T-helper 17 cell (primary cell): ENCODE results near the gene POGK. TPM values are rescaled to one million over a fixed set of nuclear protein-coding genes. Genes with fewer than 3 reads are reported as not detected.
"Not testable (repeated sequence)": the region's sequence is repeated elsewhere in the genome, so short reads cannot be mapped to it uniquely, and the experiment has no call there.

Experiments used
- ATAC-seq: fragments of 150-1000 bp; cut with Tn5 transposase; 2 replicates; pipeline ENCODE4 v1.10.0; 2021; ENCODE audit warnings: mild to moderate bottlenecking, moderate library complexity
- DNase-seq, 3 donors: peaks; one replicate each; pipeline versions ENCODE4 v3.0.0 to v3.0.0-alpha.2; 2020 to 2021
- H3K9me3 ChIP-seq: one replicate; pipeline ENCODE4 v1.7.0; 2013; ENCODE audit warnings: low read length, mild to moderate bottlenecking; ENCODE audit not compliant: control insufficient read depth, poor library complexity, severe bottlenecking
- H3K27ac Mint-ChIP-seq: one replicate; pipeline ENCODE4 v1.8.0; 2022; ENCODE audit warnings: mild to moderate bottlenecking, moderate library complexity, mixed read lengths
- H3K27me3 Mint-ChIP-seq: one replicate; pipeline ENCODE4 v1.8.0; 2022; ENCODE audit warnings: mixed read lengths
- H3K36me3 Mint-ChIP-seq: one replicate; pipeline ENCODE4 v1.8.0; 2022; ENCODE audit warnings: low read depth, mixed read lengths
- H3K4me1 Mint-ChIP-seq: one replicate; pipeline ENCODE4 v1.8.0; 2022; ENCODE audit warnings: mild to moderate bottlenecking, mixed read lengths
- H3K4me3 Mint-ChIP-seq: one replicate; pipeline ENCODE4 v1.8.0; 2022; ENCODE audit warnings: mild to moderate bottlenecking, moderate library complexity, mixed read lengths
- total RNA-seq, 4 donors: library from RNA in 2 of 4; stranded (reverse) in 2 of 4; gene quantifications; one replicate each; pipeline ENCODE4 v1.2.3 and lab custom pipeline; 2022 to 2026

Gene POGK
- total RNA-seq, 2 donors from 2014 or later = 24.7 to 27.7 TPM

DNA sequence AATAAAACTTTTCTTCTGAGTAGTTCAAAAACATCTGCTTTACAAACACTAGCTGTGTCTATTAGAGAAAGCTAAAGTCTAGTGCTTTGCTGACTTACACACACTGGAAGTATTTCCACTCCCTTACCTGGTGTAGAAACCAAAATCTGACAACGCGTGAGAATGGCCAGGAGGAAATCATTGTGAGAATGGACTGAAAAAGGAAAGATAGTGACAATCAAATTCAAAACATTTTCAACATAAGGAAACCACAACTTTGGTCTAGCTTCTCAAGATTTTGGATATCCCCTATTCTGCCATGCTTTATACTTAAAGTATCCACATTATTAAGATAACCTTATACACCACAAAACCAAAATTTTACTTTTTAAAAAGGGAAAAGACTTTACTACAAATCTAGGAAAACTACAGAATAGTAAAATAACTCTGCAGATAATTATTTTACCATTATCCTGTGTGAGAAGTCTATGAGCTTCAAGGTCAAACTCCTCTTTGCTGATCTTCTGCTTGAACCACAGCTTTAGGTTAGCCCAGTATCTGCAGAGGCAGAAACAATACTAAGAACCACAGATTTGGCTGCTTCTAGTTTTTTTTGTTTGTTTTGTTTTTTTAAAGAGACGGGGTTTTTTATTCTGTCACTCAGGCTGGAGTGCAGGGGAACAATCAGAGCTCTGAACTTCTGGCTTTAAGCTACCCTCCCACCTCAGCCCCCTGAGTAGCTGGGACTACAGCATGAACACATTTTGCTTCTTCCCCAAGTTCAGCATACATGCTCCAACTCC lies 30.2 kb downstream of the POGK start:
- H3K4me1 Mint-ChIP-seq = peaks cover 26% of the 10 kb centered on the region
- no peak for ATAC-seq

DNA sequence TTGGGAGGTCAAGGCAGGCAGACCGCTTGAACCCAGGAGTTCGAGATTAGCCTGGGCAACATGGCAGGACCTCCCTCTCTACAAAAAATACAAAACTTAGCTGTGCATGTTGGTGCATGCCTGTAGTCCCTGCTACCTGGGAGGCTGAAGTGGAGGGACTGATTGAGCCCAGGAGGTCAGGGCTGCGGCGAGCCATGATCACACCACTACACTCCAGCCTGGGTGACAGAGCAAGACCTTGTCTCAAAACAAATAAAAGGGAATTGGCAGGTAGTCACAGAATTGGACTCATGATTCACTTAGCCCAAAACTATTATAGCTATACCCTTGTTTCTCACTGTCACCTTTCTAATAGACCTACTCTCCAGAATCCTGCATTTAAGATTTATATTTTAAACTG lies 31.3 kb downstream of the POGK start:
- H3K9me3 ChIP-seq = no peaks in the 10 kb centered on the region
- H3K27me3 Mint-ChIP-seq = no peaks in the 10 kb centered on the region
- DNase-seq (no peak), ATAC-seq (no peak)
- peaks cover 35% of the 10 kb centered on the region for H3K4me1 Mint-ChIP-seq
- peaks cover 2% of the 10 kb centered on the region for H3K36me3 Mint-ChIP-seq
- H3K4me3 Mint-ChIP-seq = no peak overlapping the region
- H3K27ac Mint-ChIP-seq = no peak overlapping the region

More for the DNA sequence above, 30.2 kb downstream of the POGK start:
- H3K36me3 Mint-ChIP-seq = peaks cover 2% of the 10 kb centered on the region
- DNase-seq = no peak
- H3K9me3 ChIP-seq = no peaks in the 10 kb centered on the region
- no peak overlapping the region for H3K4me3 Mint-ChIP-seq
- H3K27me3 Mint-ChIP-seq = no peaks in the 10 kb centered on the region
- H3K27ac Mint-ChIP-seq = peak overlapping the region; percentile 14

DNA sequence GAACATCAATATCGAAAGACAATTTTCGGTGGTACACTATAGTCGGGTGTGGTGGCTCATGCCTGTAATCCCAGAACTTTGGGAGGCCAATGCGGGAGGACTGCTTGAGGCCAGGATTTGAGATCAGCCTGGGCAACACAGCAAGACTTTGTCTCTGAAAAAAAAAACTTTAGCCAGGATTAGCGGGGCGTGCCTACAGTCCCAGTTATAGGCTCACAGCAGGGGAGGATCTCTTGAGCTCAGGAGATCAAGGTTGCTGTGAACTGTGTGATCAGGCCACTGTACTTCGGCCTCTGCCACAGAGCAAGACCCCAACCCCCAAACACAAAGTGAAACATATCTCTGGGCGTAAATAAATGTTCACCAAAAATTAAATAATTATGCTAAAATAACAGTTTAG lies 35.2 kb downstream of the POGK start:
- DNase-seq (no peak), ATAC-seq (no peak)
- H3K9me3 ChIP-seq = no peaks in the 10 kb centered on the region
- peak overlapping the region; percentile 95 for H3K4me3 Mint-ChIP-seq
- no peaks in the 10 kb centered on the region for H3K36me3 Mint-ChIP-seq
- no peaks in the 10 kb centered on the region for H3K27me3 Mint-ChIP-seq
- H3K27ac Mint-ChIP-seq = no peak overlapping the region
- peaks cover 44% of the 10 kb centered on the region for H3K4me1 Mint-ChIP-seq

DNA sequence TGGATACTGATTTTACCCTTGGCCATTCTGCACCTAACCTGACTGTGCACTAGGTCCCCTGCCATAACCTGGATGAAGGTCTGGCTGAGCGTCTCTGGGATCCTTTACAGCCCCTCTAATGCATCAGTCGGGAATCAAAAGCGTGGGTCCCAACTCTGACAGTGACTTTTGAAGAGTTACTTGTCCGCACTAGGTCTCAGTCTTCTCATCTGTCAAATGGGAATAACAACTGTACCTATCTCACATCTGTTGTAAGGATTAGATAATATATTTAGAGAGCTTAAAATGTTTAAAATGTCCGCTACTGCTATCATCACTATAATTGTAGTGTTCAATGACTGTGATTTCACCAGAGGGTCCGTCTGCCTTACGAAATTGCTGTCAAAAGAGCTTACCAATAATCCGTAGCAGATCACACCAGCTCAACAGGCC lies 36.0 kb downstream of the POGK start:
- peak overlapping the region; percentile 96 for H3K27ac Mint-ChIP-seq
- H3K4me1 Mint-ChIP-seq = peaks cover 40% of the 10 kb centered on the region
- peak overlapping the region; percentile 95 for H3K4me3 Mint-ChIP-seq
- H3K36me3 Mint-ChIP-seq = no peaks in the 10 kb centered on the region
- DNase-seq (no peak), ATAC-seq (no peak)
- H3K27me3 Mint-ChIP-seq = no peaks in the 10 kb centered on the region
- H3K9me3 ChIP-seq = no peaks in the 10 kb centered on the region

DNA sequence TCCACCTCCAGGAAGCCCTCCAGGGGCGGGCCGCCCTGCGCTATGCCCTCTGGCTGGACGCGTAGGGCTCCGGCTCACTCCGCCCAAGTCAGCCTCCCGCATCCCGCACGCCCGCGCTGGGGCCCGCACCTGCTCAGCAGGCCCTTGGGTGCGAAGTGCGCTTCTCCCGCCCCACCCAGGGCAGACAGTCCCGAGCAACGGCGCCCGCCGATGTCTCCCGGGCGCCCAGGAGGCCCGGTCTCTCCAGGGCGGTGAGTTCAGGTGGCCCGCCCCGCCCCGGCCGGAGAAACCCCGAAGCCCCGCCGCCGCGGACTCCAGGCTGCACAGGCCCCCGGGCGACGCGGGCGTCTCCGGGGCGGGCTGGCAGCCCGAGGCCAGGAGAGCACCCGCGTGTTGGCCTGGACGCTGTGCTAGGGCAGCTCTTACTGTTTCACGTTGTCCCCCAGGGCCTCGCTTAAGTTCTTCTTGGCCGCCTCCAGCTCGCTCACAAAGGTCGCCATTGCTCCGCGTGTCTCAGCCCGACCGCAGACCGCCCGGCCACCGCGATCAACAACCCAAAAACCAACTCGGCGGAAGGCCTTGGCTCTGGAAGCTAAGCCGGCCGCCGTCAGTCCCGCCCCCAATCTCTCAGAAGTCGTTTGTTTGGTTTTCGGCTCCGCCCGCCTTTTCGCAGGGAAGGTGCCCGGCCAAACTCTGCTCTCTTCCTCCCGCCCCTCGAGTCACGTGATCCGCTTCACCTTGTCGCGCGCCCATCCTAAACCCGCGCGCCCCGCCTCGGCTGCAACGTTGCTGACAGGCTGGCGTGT lies 36.7 kb downstream of the POGK start, which contains the start of gene TADA1:
Gene TADA1 (minus strand): TSS at position 531 of the 806 bp plus-strand sequence. CDS start 31 bp downstream, at position 500.
- DNase-seq = peak; percentile 93 to 95 (median 94)
- peak within 1 kb of the TSS; percentile 96 for H3K27ac Mint-ChIP-seq
- peak within 1 kb of the TSS; percentile 95 for H3K4me3 Mint-ChIP-seq
- ATAC-seq = peak; percentile 89
- peaks cover 40% of the 10 kb centered on the region for H3K4me1 Mint-ChIP-seq
- no peaks in the 10 kb centered on the region for H3K27me3 Mint-ChIP-seq
- H3K9me3 ChIP-seq = no peaks in the 10 kb centered on the region
- H3K36me3 Mint-ChIP-seq = no peaks in the 10 kb centered on the region

DNA sequence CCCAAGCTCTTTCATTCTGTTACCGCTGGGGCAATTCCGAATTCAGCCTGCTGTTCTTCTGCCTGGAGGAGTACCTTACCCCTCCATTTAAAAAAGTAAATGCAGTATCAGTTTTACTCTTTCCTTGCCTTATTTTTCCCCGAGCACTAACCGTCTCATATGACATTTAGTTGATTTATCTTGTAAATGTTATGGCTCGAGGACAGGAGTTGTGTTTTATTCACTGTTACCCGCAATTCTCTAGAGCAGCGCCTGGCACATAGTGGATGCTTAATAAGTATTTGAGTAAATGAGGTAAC lies 37.2 kb downstream of the POGK start:
- Mint-ChIP-seq H3K27me3 (no peaks in the 10 kb centered on the region), H3K27ac (peak overlapping the region; percentile 96), H3K4me3 (peak overlapping the region; percentile 95), H3K4me1 (peaks cover 37% of the 10 kb centered on the region), H3K36me3 (no peaks in the 10 kb centered on the region)
- ATAC-seq (peak; percentile 0), DNase-seq (no peak)
- H3K9me3 ChIP-seq = no peaks in the 10 kb centered on the region

DNA sequence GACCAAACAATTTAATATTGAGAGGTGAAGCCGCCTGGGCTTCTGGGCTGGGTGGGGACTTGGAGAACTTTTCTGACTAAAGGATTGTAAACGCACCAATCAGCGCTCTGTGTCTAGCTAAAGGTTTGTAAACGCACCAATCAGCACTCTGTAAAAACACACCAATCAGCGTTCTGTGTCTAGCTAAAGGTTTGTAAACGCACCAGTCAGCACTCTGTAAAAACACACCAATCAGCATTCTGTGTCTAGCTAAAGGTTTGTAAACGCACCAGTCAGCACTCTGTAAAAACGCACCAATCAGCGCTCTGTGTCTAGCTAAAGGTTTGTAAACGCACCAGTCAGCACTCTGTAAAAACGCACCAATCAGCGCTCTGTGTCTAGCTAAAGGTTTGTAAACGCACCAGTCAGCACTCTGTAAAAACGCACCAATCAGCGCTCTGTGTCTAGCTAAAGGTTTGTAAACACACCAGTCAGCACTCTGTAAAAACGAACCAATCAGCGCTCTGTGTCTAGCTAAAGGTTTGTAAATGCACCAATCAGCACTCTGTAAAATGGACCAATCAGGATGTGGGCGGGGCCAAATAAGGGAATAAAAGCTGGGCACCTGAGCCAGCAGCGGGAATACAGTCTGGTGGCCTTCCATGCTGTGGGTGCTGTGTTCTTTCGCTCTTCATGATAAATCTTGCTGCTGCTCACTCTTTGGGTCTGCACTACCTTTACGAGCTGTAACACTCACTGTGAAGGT lies 39.1 kb downstream of the POGK start:
- peaks cover 28% of the 10 kb centered on the region for H3K4me1 Mint-ChIP-seq
- not testable (repeated sequence) for ATAC-seq, H3K27ac Mint-ChIP-seq, H3K27me3 Mint-ChIP-seq, H3K9me3 ChIP-seq, H3K4me3 Mint-ChIP-seq, H3K36me3 Mint-ChIP-seq, DNase-seq

DNA sequence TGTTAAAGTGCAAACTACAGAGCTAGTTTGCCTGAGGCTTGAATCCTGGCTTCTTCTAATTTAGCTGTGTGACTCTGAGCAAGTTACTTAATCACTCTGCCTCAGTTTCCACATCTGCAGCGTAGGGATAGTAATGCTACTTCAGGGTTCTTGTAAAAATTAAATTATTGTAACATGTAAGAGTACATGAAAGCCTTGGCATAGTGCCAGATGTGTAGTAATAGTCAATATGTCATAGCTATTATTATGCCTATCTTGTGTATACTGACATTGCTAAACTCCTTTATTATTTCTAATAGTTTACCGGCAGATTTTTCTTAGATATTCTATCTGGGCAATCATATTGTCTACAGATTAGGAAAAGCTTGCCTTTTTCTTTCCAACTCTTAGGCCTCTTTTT lies 43.6 kb downstream of the POGK start:
- no peak for ATAC-seq
- H3K9me3 ChIP-seq = no peaks in the 10 kb centered on the region
- Mint-ChIP-seq H3K27me3 (peaks cover 35% of the 10 kb centered on the region), H3K27ac (no peak overlapping the region), H3K4me1 (peaks cover 8% of the 10 kb centered on the region), H3K36me3 (peaks cover 2% of the 10 kb centered on the region), H3K4me3 (no peak overlapping the region)
- no peak for DNase-seq

DNA sequence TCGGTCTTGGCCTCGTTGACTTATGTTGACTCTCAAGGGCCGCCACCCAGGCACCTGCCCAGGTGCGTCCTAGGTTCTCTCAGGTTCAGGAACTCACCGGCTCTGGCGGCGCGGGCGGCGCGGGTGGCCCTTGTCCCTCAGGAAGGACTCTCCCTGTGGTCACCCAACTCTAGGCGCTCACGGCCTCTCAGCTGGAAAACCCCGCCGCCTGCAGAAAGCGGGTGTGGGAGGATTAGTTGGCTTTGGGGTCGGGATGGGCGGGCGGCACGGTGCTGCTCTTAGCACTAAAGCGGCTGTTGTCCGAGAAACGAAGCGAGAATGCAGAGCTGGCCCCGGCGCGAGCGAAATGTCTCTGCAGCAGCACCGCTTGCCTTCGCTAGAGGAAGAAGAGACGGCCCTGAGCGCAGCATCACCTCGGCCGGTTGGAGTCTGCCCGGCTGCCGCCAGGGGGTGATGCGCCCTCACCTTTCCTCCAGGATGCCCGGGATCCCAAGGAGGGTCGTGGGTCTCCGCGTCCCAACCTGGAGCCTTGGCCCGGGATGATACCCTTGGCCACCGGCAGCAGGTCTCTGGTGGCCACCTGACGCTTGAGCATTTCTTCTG lies 44.9 kb downstream of the POGK start:
- H3K27ac Mint-ChIP-seq = no peak overlapping the region
- H3K4me3 Mint-ChIP-seq = peak overlapping the region; percentile 33
- DNase-seq (peak in 1 of 3 donors; percentile 9), ATAC-seq (peak; percentile 67)
- H3K27me3 Mint-ChIP-seq = peaks cover 42% of the 10 kb centered on the region
- H3K36me3 Mint-ChIP-seq = peaks cover 2% of the 10 kb centered on the region
- H3K9me3 ChIP-seq = no peaks in the 10 kb centered on the region
- H3K4me1 Mint-ChIP-seq = peaks cover 10% of the 10 kb centered on the region

DNA sequence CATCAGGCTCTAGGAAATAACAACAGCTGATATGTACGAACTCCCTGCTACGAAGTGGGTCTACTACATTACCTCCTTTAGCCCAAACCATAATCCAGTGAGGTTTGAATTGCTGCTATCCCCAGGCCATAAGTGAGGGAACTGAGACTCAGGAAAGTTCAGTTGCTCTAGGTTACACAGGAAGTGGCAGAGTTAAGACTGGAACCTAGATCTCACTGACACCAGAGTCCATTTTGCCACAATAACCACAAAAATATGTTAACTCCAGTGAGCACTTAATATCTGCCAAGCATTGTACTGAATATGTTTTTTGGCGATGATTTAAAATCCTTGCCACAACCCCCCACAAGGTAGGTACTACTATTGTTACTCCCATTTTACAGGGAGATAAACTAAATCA lies 45.7 kb downstream of the POGK start:
- H3K9me3 ChIP-seq = no peaks in the 10 kb centered on the region
- Mint-ChIP-seq H3K4me1 (peaks cover 10% of the 10 kb centered on the region), H3K27me3 (peaks cover 43% of the 10 kb centered on the region), H3K4me3 (no peak overlapping the region), H3K27ac (no peak overlapping the region), H3K36me3 (peaks cover 2% of the 10 kb centered on the region)
- ATAC-seq = no peak
- no peak for DNase-seq

DNA sequence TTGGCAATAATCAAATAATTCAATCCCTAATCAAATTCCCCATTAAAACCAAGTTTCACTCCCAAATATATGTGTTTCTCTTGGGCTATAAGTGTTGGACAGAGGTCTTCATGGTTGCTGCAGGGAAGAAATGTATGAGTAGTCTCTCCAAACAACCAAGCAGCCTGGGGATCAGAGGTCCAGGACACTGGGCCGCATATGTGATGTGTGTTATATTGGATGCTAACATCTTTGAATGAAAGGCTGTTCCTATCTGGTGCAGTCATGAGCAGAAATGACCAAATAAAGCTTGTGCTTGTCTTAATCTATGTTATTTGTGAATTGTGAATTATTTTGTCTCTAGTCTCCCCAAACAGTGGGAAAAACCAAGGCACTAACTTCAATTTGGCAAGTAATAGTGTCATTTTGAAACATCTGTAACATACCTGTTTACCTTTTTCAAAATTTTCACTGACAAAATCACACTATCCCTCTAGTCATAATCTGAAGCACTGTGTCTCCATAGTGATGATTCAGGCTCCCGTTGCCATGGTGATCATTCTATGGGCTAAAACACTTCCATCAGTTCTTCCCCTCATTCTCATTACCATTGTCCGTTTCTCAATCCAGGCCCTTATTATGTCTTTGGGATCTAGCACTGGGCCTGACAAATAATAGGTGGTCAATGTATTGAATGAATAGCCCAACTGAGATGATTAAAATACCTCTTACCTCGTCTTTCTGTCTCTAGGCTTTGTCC lies 49.3 kb downstream of the POGK start:
- ATAC-seq (no peak), DNase-seq (no peak)
- Mint-ChIP-seq H3K27ac (no peak overlapping the region), H3K36me3 (peaks cover 3% of the 10 kb centered on the region), H3K27me3 (peaks cover 49% of the 10 kb centered on the region), H3K4me3 (no peak overlapping the region), H3K4me1 (peaks cover 9% of the 10 kb centered on the region)
- no peaks in the 10 kb centered on the region for H3K9me3 ChIP-seq

DNA sequence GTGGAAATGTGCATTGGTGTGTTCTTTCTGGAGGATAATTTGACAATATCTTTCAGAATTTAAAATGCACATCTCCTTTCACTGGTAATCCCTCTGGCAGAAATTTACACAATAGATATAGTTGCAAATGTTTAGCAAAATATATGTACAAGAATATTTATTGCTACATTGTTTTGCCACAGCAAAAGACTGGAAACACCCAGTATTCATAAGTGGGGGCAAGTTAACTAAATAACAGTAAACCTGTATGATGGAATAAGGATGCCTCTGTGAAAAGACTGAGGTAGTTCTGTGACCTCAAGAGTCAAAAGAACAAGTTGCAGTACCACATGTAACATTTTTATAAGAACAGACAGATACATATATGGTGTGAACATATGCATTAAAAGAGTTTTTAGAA lies 50.5 kb downstream of the POGK start:
- no peaks in the 10 kb centered on the region for H3K9me3 ChIP-seq
- peaks cover 46% of the 10 kb centered on the region for H3K27me3 Mint-ChIP-seq
- H3K27ac Mint-ChIP-seq = no peak overlapping the region
- peaks cover 6% of the 10 kb centered on the region for H3K4me1 Mint-ChIP-seq
- peaks cover 2% of the 10 kb centered on the region for H3K36me3 Mint-ChIP-seq
- H3K4me3 Mint-ChIP-seq = no peak overlapping the region
- DNase-seq (no peak), ATAC-seq (no peak)
